Testis (tissue), 2 donors: Measurements from ENCODE around the gene ADAM33.

ENCODE experiments used
- POLR2A ChIP-seq: fragments of 450-650 bp; IDR thresholded peaks from one replicate; pipeline ENCODE4 v1.6.1; 2017; ENCODE audit warnings: antibody characterized with exemption, mild to moderate bottlenecking, moderate library complexity
- TF ChIP-seq, protein P1 (sequence below), 3 experiments: fragments of 450-650 bp in 2 of 3; fragments of 200-600 bp in 1 of 3; sonication (generic) in 1 of 3; IDR thresholded peaks; one replicate each; pipeline ENCODE4 v1.5.1; 2016 to 2019; ENCODE audit warnings: antibody characterized with exemption in 3 of 3, mild to moderate bottlenecking in 2 of 3, moderate library complexity in 1 of 3

DNA sequence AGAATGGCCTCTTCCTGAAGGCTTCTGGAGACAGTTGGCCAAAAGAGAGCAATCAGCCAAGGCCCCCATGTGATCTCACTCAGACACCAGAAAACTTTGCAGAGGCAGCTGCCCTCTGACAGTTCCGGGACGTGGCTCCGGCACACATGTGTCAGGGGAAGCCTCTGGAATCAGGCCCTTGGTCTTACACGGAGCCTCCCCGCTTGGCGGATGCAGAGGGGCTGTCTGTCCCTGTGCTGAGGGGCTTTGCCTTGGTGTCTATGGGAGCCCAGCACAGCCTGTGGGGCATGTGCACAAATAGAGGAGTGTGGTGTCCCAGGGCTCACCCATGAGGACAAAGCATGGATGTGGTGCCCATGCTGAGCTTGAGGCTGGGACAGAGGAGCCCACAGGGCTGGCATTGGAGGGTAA is 16.8 kb upstream of the ADAM33 start:
- TF ChIP-seq, protein P1, sequence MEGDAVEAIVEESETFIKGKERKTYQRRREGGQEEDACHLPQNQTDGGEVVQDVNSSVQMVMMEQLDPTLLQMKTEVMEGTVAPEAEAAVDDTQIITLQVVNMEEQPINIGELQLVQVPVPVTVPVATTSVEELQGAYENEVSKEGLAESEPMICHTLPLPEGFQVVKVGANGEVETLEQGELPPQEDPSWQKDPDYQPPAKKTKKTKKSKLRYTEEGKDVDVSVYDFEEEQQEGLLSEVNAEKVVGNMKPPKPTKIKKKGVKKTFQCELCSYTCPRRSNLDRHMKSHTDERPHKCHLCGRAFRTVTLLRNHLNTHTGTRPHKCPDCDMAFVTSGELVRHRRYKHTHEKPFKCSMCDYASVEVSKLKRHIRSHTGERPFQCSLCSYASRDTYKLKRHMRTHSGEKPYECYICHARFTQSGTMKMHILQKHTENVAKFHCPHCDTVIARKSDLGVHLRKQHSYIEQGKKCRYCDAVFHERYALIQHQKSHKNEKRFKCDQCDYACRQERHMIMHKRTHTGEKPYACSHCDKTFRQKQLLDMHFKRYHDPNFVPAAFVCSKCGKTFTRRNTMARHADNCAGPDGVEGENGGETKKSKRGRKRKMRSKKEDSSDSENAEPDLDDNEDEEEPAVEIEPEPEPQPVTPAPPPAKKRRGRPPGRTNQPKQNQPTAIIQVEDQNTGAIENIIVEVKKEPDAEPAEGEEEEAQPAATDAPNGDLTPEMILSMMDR (IDR thresholded peaks at IDR 0.05), result no peak
- no peak for TF ChIP-seq POLR2A
